Left ventricle myocardium inferior (tissue), 1 donor: ENCODE measurements around the gene DNAH5. TPM values are rescaled to one million over a fixed set of nuclear protein-coding genes. Genes with fewer than 3 reads are reported as not detected.

Experiments
- DNase-seq: peaks from one replicate; pipeline ENCODE4 v3.0.0-alpha.2; 2020
- H3K27ac ChIP-seq: fragments of 200-600 bp; replicated peaks from 2 replicates; pipeline ENCODE4 v1.8.0; 2021
- H3K27me3 ChIP-seq: fragments of 200-600 bp; 2 replicates; pipeline ENCODE4 v1.8.0; 2021; ENCODE audit warnings: low read depth
- H3K36me3 ChIP-seq: fragments of 200-600 bp; 2 replicates; pipeline ENCODE4 v1.8.0; 2021
- H3K4me1 ChIP-seq: fragments of 200-600 bp; 2 replicates; pipeline ENCODE4 v1.8.0; 2021
- H3K4me3 ChIP-seq: fragments of 200-600 bp; 2 replicates; pipeline ENCODE4 v1.8.0; 2021; ENCODE audit warnings: mild to moderate bottlenecking, moderate library complexity
- H3K9me3 ChIP-seq: fragments of 200-600 bp; replicated peaks from 2 replicates; pipeline ENCODE4 v1.8.0; 2021
- CTCF ChIP-seq: fragments of 200-600 bp; IDR thresholded peaks from 2 replicates; pipeline ENCODE4 v1.8.0; 2021; ENCODE audit warnings: antibody characterized with exemption, mild to moderate bottlenecking, borderline replicate concordance
- intact Hi-C: fragments of 100-400 bp; cut with micrococcal nuclease; formaldehyde crosslinking; loops from one replicate; pipeline ENCODE4 v1.11.0; 2022
- total RNA-seq: library from RNA; stranded (reverse); fragmentation: NEBNext Ultra II Directional; extraction: Animal tissue kit (Norgen Biotek cat#: 25700); gene quantifications from one replicate; pipeline ENCODE4 v1.2.1, GENCODE V29; 2021
- donor health status: DM: no; HTN: yes; CAD: no; lungs with severe emphysema.

The DNAH5 gene
- total RNA-seq, 1 donor from 2014 or later, result 0.14 TPM

GRCh38 chr5:13708432-13708831 lies 236.1 kb downstream of the DNAH5 start:
- intact Hi-C loops, result no loop called here
- Histone ChIP-seq H3K9me3 (no peaks in the 10 kb centered on the region), H3K4me1 (no peaks in the 10 kb centered on the region), H3K4me3 (no peak overlapping the region), H3K27ac (no peak overlapping the region), H3K36me3 (no peaks in the 10 kb centered on the region), H3K27me3 (no peaks in the 10 kb centered on the region)
- no peak for DNase-seq
- no peak for TF ChIP-seq CTCF

GRCh38 chr5:13704396-13704795 lies 240.1 kb downstream of the DNAH5 start:
- no peak for TF ChIP-seq CTCF
- Histone ChIP-seq H3K4me3 (no peak overlapping the region), H3K4me1 (no peaks in the 10 kb centered on the region), H3K9me3 (no peaks in the 10 kb centered on the region), H3K27me3 (no peaks in the 10 kb centered on the region), H3K27ac (no peak overlapping the region), H3K36me3 (no peaks in the 10 kb centered on the region)
- intact Hi-C loops, result no loop called here
- DNase-seq, result no peak

- no peak overlapping the region for H3K27ac ChIP-seq
- no peaks in the 10 kb centered on the region for H3K36me3 ChIP-seq
- no peaks in the 10 kb centered on the region for H3K27me3 ChIP-seq
- TF ChIP-seq CTCF, result no peak
- H3K4me1 ChIP-seq, result no peaks in the 10 kb centered on the region
- H3K9me3 ChIP-seq, result peaks cover 10% of the 10 kb centered on the region
- intact Hi-C loops, result no loop called here
- no peak overlapping the region for H3K4me3 ChIP-seq
- no peak for DNase-seq
Measured at GRCh38 chr5:13700626-13701025, 243.9 kb downstream of the DNAH5 start.

GRCh38 chr5:13698885-13699284 lies 245.6 kb downstream of the DNAH5 start:
- Histone ChIP-seq H3K27me3 (no peaks in the 10 kb centered on the region), H3K4me1 (no peaks in the 10 kb centered on the region), H3K4me3 (no peak overlapping the region), H3K36me3 (no peaks in the 10 kb centered on the region), H3K9me3 (peaks cover 10% of the 10 kb centered on the region), H3K27ac (no peak overlapping the region)
- no peak for DNase-seq
- TF ChIP-seq CTCF, result no peak
- intact Hi-C loops, result no loop called here

- no peak for TF ChIP-seq CTCF
- H3K4me3 ChIP-seq, result no peak overlapping the region
Measured at GRCh38 chr5:13695076-13695712, 249.3 kb downstream of the DNAH5 start.

More at GRCh38 chr5:13695076-13695712, 249.3 kb downstream of the DNAH5 start:
- no peaks in the 10 kb centered on the region for H3K27me3 ChIP-seq
- H3K9me3 ChIP-seq, result peaks cover 10% of the 10 kb centered on the region
- H3K4me1 ChIP-seq, result no peaks in the 10 kb centered on the region
- intact Hi-C loops, result no loop called here
- DNase-seq, result no peak
- no peak overlapping the region for H3K27ac ChIP-seq
- H3K36me3 ChIP-seq, result no peaks in the 10 kb centered on the region
